ENCODE measurements around the gene CPLX3.
"Not testable (repeated sequence)": the region's sequence is repeated elsewhere in the genome, so short reads cannot be mapped to it uniquely, and the experiment has no call there.

Gene CPLX3
- 0 reads per million in 4 experiments for total RNA-seq

- DNase-seq, result peak; percentile 30
These were observed at the start of gene CPLX3 for GRCh38 chr15:74826364-74826819. TSS of gene CPLX3 (plus strand) at chr15:74826627. CDS start at chr15:74826704, 77 bp downstream.

GRCh38 chr15:74776821-74777768 is 49.3 kb upstream of the CPLX3 start:
- peak; percentile 42 for DNase-seq

- no peak for DNase-seq
These were observed 48.4 kb upstream of the CPLX3 start for GRCh38 chr15:74777769-74778598.

GRCh38 chr15:74778599-74778970 is 47.8 kb upstream of the CPLX3 start:
- no peak for DNase-seq

GRCh38 chr15:74779162-74779648 is 47.2 kb upstream of the CPLX3 start:
- no peak for DNase-seq

GRCh38 chr15:74780523-74781430 is 45.6 kb upstream of the CPLX3 start:
- DNase-seq, result no peak

GRCh38 chr15:74781431-74782258 is 44.8 kb upstream of the CPLX3 start, which contains the start of gene CSK:
TSS of gene CSK (plus strand) at chr15:74782080. CDS start at chr15:74798298, 16,218 bp downstream.
- DNase-seq, result peak; percentile 71

- DNase-seq, result peak; percentile 47
These were observed 44.0 kb upstream of the CPLX3 start for GRCh38 chr15:74782259-74783071.

GRCh38 chr15:74783072-74783807 is 43.2 kb upstream of the CPLX3 start:
- DNase-seq, result no peak

- no peak for DNase-seq
These were observed 42.6 kb upstream of the CPLX3 start for GRCh38 chr15:74783808-74784175.

GRCh38 chr15:74784426-74785193 is 41.8 kb upstream of the CPLX3 start:
- no peak for DNase-seq

- no peak for DNase-seq
These were observed 41.0 kb upstream of the CPLX3 start for GRCh38 chr15:74785194-74786032.

GRCh38 chr15:74786081-74786480 is 40.3 kb upstream of the CPLX3 start:
- DNase-seq, result not testable (repeated sequence)

- no peak for DNase-seq
These were observed 39.8 kb upstream of the CPLX3 start for GRCh38 chr15:74786551-74787165.

- DNase-seq, result peak; percentile 81
These were observed 39.0 kb upstream of the CPLX3 start for GRCh38 chr15:74787251-74788041.

GRCh38 chr15:74788042-74788682 is 38.3 kb upstream of the CPLX3 start:
- DNase-seq, result no peak
